ENCODE measurements around the gene TSPOAP1.

The TSPOAP1 gene

DNA sequence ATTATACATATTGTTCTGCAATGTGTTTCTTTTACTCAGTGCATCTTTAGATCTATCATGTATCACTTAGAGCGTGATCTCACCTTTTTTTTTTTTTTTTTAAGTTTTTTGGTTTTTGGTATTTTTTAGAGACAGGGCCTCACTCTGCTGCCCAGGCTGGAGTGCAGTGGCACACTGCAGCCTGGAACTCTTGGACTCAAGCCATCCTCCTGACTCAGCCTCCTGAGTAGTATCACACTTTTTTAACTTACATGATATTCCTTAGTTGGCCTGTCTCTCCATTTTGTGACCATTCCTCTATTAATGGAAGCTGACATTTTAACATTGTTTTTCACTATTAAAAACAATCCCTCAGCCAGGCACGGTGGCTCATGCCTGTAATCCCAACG, 43.2 kb downstream of the TSPOAP1 start:
- Mint-ChIP-seq H3K27ac (no peak overlapping the region), H3K9me3 (no peaks in the 10 kb centered on the region), H3K36me3 (ENCODE audit: low read depth) (no peaks in the 10 kb centered on the region), H3K4me1 (ENCODE audit: low read depth) (no peaks in the 10 kb centered on the region), H3K27me3 (ENCODE audit: low read depth) (peaks cover 31% of the 10 kb centered on the region), H3K4me3 (no peak overlapping the region)
- DNase-seq (ENCODE audit: low spot score) = no peak

GRCh38 chr17:58284613-58285421, 43.8 kb downstream of the TSPOAP1 start:
- Mint-ChIP-seq H3K36me3 (ENCODE audit: low read depth) (no peaks in the 10 kb centered on the region), H3K4me1 (ENCODE audit: low read depth) (peaks cover under 1% of the 10 kb centered on the region), H3K27me3 (ENCODE audit: low read depth) (peaks cover 31% of the 10 kb centered on the region), H3K27ac (no peak overlapping the region), H3K4me3 (no peak overlapping the region), H3K9me3 (no peaks in the 10 kb centered on the region)
- DNase-seq (ENCODE audit: low spot score) = no peak

DNA sequence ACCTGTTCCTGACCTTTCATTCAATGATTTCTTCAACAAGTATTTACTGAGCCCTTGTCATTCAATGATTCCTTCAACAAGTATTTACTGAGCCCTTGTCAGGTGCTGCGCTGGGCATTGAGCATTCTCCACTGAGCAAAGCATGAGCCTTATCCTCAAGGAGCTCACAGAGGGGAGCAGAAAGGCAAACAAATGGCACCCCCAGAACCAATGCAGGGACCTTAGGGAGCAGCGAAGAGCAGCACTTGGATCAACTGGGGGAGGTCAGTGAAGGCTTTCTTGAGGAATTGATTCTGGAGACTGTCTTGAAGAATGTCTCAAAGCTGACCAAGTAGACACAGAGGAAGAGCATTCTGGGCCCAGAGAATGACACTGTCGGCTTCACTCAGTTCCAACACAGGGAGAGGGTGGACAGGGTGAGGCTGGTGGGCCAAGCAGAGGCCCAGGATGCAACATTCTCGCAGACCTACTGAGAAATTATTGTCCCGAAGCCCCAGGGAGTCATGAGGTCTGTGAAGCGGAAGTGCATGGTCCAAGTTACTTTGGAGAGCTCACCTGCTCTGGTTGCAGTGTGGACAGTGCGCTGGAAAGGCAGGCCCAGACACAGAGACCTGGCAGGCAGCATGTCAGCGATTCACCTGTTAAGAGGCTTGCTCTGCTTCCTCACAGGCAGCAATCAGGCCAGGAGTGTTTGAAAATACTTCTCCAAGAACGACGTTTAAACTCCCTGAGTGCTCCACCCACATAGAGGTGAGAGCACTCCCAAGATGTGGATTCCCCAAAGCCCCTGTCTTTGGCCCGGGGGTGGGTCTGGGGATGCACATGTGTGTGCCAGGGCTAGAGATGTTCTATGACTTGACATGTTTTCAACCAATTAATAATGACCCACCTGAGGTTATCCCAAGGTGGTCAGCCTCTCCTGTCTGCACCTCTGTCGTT, 44.7 kb downstream of the TSPOAP1 start:
- no peak overlapping the region for H3K27ac Mint-ChIP-seq
- H3K4me3 Mint-ChIP-seq = no peak overlapping the region
- peaks cover 3% of the 10 kb centered on the region for H3K4me1 Mint-ChIP-seq (ENCODE audit: low read depth)
- no peaks in the 10 kb centered on the region for H3K36me3 Mint-ChIP-seq (ENCODE audit: low read depth)
- peaks cover 34% of the 10 kb centered on the region for H3K27me3 Mint-ChIP-seq (ENCODE audit: low read depth)
- no peak for DNase-seq (ENCODE audit: low spot score)
- H3K9me3 Mint-ChIP-seq = no peaks in the 10 kb centered on the region

- Mint-ChIP-seq H3K4me1 (ENCODE audit: low read depth) (peaks cover 3% of the 10 kb centered on the region), H3K27me3 (ENCODE audit: low read depth) (peaks cover 35% of the 10 kb centered on the region), H3K4me3 (no peak overlapping the region), H3K27ac (no peak overlapping the region), H3K9me3 (no peaks in the 10 kb centered on the region), H3K36me3 (ENCODE audit: low read depth) (no peaks in the 10 kb centered on the region)
- DNase-seq (ENCODE audit: low spot score) = no peak
Measured at GRCh38 chr17:58282442-58282841, 46.2 kb downstream of the TSPOAP1 start.

DNA sequence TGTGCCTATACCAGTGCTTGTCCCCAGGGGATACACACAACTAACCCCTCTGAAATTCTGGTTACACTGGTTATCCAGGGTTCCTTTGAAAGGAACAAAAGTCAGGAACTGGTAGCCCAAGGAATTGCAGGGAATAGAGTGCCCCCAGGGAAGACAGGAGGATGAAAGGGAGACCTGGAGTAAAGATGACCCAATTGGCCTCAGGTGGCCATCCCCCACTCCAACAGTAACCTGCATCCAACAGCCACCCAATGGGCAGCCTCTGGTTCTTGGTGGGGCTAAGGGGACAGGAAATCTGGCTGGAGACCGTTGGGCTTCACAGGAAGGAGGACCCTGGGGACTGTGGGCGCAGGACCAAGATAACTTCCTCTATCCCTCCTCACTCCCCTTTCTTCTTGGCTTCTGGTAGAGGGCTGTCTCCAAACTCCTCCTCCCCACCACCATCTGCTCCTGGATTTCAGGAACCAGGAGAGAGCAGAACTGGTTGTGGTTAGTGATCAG, 47.0 kb downstream of the TSPOAP1 start:
- Mint-ChIP-seq H3K4me3 (no peak overlapping the region), H3K36me3 (ENCODE audit: low read depth) (no peaks in the 10 kb centered on the region), H3K4me1 (ENCODE audit: low read depth) (peaks cover 3% of the 10 kb centered on the region), H3K27ac (no peak overlapping the region), H3K27me3 (ENCODE audit: low read depth) (peaks cover 34% of the 10 kb centered on the region), H3K9me3 (no peaks in the 10 kb centered on the region)
- DNase-seq (ENCODE audit: low spot score) = no peak

DNA sequence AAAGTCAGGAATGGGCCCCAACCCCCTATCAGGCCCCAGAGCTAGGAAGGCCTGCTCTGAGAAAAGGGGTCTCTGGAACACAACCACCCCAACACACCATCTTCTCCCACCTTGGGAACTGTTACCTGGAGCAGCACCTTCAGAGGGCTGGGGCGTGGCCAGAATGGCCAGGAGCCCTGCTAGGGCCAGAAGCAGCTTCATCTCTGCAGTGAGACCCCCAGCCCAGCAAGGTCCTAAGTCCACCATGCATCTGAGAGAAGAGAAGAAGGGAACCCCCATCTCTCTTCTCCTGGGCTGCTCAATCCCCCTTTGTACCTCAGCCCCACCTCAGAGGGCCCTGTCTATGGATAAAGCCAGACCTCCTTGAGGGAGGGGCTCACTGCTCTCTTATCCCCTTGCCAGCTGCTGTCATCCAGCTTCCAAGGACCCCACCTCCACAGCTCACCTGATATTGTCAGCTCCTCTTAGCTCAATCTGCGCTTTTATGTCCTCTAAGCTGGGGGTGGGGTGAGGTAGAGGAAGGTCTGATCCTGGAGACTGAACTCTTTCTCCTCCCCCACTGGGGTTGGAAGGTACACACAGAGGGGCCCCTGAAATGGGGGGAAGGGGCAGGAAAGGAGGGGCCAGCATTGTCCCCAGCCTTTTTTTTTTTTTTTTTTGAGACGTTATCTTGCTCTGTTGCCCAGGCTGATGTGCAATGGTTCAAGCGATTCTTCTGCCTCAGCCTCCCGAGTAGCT, 47.9 kb downstream of the TSPOAP1 start, which contains the start of gene MPO:
MPO (minus strand) TSS at position 456 of the 738 bp plus-strand sequence; CDS start at position 279, 177 bp downstream.
- Mint-ChIP-seq H3K4me1 (ENCODE audit: low read depth) (peaks cover 3% of the 10 kb centered on the region), H3K36me3 (ENCODE audit: low read depth) (no peaks in the 10 kb centered on the region), H3K27me3 (ENCODE audit: low read depth) (peaks cover 34% of the 10 kb centered on the region), H3K9me3 (no peaks in the 10 kb centered on the region), H3K4me3 (no peak within 1 kb of the TSS), H3K27ac (no peak within 1 kb of the TSS)
- no peak for DNase-seq (ENCODE audit: low spot score)

DNA sequence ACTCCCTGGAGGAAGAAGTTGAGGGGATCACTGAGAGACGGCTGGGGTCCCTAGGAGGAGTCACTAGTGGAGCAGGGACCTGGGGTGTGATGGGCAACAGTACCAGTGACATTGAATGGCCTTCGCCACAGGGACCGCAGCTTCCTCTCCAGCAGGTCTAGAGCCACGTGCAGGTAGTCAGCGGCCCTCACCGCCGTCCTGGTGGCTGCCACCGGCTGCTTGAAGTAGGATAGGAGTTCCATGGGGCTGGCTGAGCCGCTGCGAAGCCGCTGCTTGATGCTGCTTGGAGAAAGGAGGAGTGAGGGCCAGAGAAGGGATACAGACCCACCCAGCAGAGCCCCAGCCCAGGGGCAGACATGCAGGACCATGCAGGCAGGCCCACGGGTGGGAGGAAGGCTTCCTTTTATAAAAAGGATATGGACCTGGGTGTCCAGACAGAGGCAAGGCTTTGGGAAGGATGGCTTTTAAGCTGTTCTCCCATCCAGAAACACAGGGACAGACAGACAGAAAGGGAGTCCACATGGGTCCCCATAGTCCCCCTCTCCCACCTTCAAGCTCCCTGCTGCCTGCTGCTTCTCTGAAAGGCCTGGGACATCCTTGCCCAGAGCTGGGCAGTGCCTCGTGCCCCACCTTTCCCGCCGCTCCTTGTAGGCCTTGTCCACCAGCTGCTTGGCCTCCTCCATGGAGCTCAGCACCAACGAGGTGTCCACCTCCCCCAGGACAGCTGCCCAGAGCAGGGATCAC, 48.7 kb downstream of the TSPOAP1 start:
- Mint-ChIP-seq H3K9me3 (no peaks in the 10 kb centered on the region), H3K27ac (no peak overlapping the region), H3K4me1 (ENCODE audit: low read depth) (peaks cover 3% of the 10 kb centered on the region), H3K4me3 (no peak overlapping the region), H3K27me3 (ENCODE audit: low read depth) (peaks cover 34% of the 10 kb centered on the region), H3K36me3 (ENCODE audit: low read depth) (no peaks in the 10 kb centered on the region)
- DNase-seq (ENCODE audit: low spot score) = no peak

DNA sequence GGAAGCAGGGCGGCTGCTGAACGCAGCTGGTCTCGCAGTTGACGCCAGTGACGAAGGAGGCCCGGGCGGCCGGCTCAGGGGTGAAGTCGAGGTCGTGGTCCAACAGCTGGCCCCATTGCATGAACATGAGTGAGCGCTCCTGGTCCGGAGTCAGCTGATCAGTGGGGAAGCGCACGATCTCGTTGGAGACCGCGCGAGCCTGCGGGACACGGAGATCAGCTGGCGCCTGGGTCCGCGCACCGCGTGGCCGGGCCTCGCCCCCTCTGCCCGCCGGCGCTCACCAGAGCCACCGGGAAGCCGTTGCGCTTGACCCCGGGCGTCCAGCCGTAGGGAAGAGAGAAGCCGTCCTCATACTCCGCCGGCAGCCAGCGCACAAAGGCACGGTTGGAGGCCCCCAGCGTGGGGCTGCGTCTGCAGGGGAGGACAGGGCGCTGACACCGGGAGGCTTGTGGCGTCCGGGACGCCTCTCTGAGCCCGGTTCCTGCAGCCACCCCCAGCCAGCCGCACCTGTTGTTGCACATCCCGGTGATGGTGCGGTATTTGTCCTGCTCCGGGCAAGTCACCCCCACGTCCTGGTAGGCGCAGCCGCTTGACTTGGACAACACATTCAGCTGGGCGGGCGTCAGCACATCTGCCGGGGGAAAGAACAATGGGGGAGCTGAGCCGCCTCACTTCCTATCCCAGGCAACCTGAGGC, 49.4 kb downstream of the TSPOAP1 start:
- DNase-seq (ENCODE audit: low spot score) = no peak
- Mint-ChIP-seq H3K36me3 (ENCODE audit: low read depth) (no peaks in the 10 kb centered on the region), H3K9me3 (no peaks in the 10 kb centered on the region), H3K27ac (no peak overlapping the region), H3K27me3 (ENCODE audit: low read depth) (peaks cover 34% of the 10 kb centered on the region), H3K4me3 (no peak overlapping the region), H3K4me1 (ENCODE audit: low read depth) (peaks cover 3% of the 10 kb centered on the region)

DNA sequence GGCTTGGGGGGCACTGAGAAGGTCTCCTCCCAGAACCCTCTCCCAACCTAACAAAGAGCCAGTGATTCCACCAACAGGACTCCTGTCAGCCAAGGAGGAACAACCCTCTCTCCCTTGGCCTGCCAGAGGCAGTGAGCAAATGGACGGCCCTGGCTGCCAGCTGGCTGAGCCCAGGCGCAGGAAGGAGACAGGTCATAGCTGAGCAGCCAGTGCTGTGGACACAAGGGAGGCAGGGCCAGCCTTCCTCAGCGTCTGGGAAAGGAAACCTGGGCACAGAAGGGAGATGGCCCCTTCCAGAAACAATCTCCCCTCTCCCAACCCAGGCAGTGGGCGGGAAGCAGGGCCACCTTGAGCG, 50.0 kb downstream of the TSPOAP1 start:
- Mint-ChIP-seq H3K36me3 (ENCODE audit: low read depth) (no peaks in the 10 kb centered on the region), H3K27me3 (ENCODE audit: low read depth) (peaks cover 33% of the 10 kb centered on the region), H3K9me3 (no peaks in the 10 kb centered on the region), H3K4me1 (ENCODE audit: low read depth) (peaks cover 3% of the 10 kb centered on the region), H3K4me3 (no peak overlapping the region), H3K27ac (no peak overlapping the region)
- DNase-seq (ENCODE audit: low spot score) = no peak

GRCh38 chr17:58277802-58278595, 50.6 kb downstream of the TSPOAP1 start:
- no peak for DNase-seq (ENCODE audit: low spot score)
- H3K27ac Mint-ChIP-seq = no peak overlapping the region
- H3K4me3 Mint-ChIP-seq = no peak overlapping the region
- peaks cover 3% of the 10 kb centered on the region for H3K4me1 Mint-ChIP-seq (ENCODE audit: low read depth)
- no peaks in the 10 kb centered on the region for H3K9me3 Mint-ChIP-seq
- peaks cover 29% of the 10 kb centered on the region for H3K27me3 Mint-ChIP-seq (ENCODE audit: low read depth)
- no peaks in the 10 kb centered on the region for H3K36me3 Mint-ChIP-seq (ENCODE audit: low read depth)

DNA sequence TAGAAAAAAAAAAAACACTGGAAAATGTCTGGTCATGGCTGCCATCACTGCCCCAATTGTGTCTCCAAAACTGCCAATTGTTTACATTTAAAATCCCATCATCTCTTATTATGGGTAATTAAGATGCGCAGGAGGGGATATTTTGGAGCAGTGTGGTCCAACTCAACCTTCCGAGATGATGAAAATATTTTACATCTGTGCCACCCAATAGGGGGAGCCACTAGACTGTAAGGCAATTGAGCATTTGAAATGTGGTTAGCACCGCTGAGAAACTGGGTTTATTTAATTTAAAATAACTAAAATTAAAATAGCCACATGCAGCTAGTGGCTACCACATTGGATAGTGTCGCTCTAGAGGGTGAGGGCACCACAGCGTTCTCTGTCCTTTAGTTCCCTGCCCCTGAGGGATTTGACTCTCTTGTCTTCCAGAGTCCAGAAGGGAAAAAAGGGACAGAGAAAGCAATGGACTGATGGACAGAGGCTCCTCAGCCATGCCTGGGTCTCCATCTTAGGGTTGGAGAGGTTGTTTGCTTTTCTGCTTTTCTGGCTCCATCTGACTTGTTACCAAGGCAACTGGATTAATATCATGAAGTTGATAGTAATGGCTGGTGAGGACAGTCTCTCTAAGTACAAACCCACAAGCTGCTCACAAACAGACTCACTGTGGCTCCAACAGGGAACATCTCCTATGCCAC, 51.3 kb downstream of the TSPOAP1 start:
- no peaks in the 10 kb centered on the region for H3K9me3 Mint-ChIP-seq
- H3K27me3 Mint-ChIP-seq (ENCODE audit: low read depth) = peaks cover 29% of the 10 kb centered on the region
- DNase-seq (ENCODE audit: low spot score) = no peak
- no peak overlapping the region for H3K27ac Mint-ChIP-seq
- peaks cover 3% of the 10 kb centered on the region for H3K4me1 Mint-ChIP-seq (ENCODE audit: low read depth)
- no peak overlapping the region for H3K4me3 Mint-ChIP-seq
- H3K36me3 Mint-ChIP-seq (ENCODE audit: low read depth) = no peaks in the 10 kb centered on the region

DNA sequence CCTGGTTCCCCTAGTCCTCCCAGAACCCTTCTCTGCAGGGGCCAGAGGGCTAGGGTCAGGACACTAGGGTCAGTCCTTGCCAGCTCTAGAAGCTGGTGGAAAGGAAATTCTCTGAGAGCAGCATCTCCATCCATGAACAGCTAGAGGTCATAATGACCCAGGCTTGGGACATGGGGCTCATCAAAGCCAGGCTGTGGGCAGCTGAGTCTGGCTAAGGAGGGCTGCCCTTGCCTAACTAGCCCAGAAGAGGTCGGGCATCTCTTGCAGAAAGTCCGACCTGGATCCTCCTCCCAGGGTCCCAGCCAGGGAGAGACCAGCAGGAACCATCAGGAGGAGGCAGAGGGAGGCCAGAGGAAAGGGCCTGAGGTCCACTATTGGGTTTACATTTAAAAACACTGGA, 52.2 kb downstream of the TSPOAP1 start:
- Mint-ChIP-seq H3K4me3 (no peak overlapping the region), H3K9me3 (no peaks in the 10 kb centered on the region), H3K27me3 (ENCODE audit: low read depth) (peaks cover 26% of the 10 kb centered on the region), H3K27ac (no peak overlapping the region), H3K36me3 (ENCODE audit: low read depth) (no peaks in the 10 kb centered on the region), H3K4me1 (ENCODE audit: low read depth) (peaks cover 3% of the 10 kb centered on the region)
- no peak for DNase-seq (ENCODE audit: low spot score)

Data from T-helper 2 cell treated with Interferon-gamma antibody and Interleukin-4, amounts not matched to agents 5 μg/mL and 100 μg/mL, for 36 hours (primary cell).